ENCODE results near the gene PXYLP1.

PXYLP1 gene

GRCh38 chr3:141328286-141329166 lies 96.9 kb downstream of the PXYLP1 start:
- no peak for DNase-seq (ENCODE audit: low read depth)

GRCh38 chr3:141330235-141330634 lies 98.6 kb downstream of the PXYLP1 start:
- DNase-seq (ENCODE audit: low read depth), result no peak

- no peak for DNase-seq (ENCODE audit: low read depth)
Observed at GRCh38 chr3:141330718-141331376, 99.2 kb downstream of the PXYLP1 start.

GRCh38 chr3:141331377-141332318 lies 100.0 kb downstream of the PXYLP1 start:
- no peak for DNase-seq (ENCODE audit: low read depth)

- no peak for DNase-seq (ENCODE audit: low read depth)
Observed at GRCh38 chr3:141332416-141332815, 100.8 kb downstream of the PXYLP1 start.

GRCh38 chr3:141333836-141334626 lies 102.4 kb downstream of the PXYLP1 start:
- no peak for DNase-seq (ENCODE audit: low read depth)

- no peak for DNase-seq (ENCODE audit: low read depth)
Observed at GRCh38 chr3:141334627-141335250, 103.1 kb downstream of the PXYLP1 start.

GRCh38 chr3:141335531-141336061 lies 104.0 kb downstream of the PXYLP1 start:
- DNase-seq (ENCODE audit: low read depth), result no peak

- DNase-seq (ENCODE audit: low read depth), result no peak
Observed at GRCh38 chr3:141336672-141337522, 105.3 kb downstream of the PXYLP1 start.

GRCh38 chr3:141337523-141337854 lies 105.9 kb downstream of the PXYLP1 start:
- DNase-seq (ENCODE audit: low read depth), result no peak

- DNase-seq (ENCODE audit: low read depth), result no peak
Observed at GRCh38 chr3:141337991-141338390, 106.4 kb downstream of the PXYLP1 start.

GRCh38 chr3:141338881-141339280 lies 107.3 kb downstream of the PXYLP1 start:
- no peak for DNase-seq (ENCODE audit: low read depth)

GRCh38 chr3:141341536-141341935 lies 109.9 kb downstream of the PXYLP1 start:
- no peak for DNase-seq (ENCODE audit: low read depth)

GRCh38 chr3:141342386-141342785 lies 110.8 kb downstream of the PXYLP1 start:
- DNase-seq (ENCODE audit: low read depth), result no peak

GRCh38 chr3:141343077-141343476 lies 111.5 kb downstream of the PXYLP1 start:
- no peak for DNase-seq (ENCODE audit: low read depth)

- DNase-seq (ENCODE audit: low read depth), result no peak
Observed at GRCh38 chr3:141343865-141344271, 112.2 kb downstream of the PXYLP1 start.
